ENCODE results near the gene LAMA4. TPM values are rescaled to one million over a fixed set of nuclear protein-coding genes. Genes with fewer than 3 reads are reported as not detected.

The LAMA4 gene
- total RNA-seq, 1 donor from 2014 or later: 103 TPM

GRCh38 chr6:112288475-112288874, 34.1 kb upstream of the LAMA4 start:
- Histone ChIP-seq H3K9me3 (replicated peaks) (no peaks in the 10 kb centered on the region), H3K27me3 (ENCODE audit: low read depth) (no peaks in the 10 kb centered on the region), H3K4me3 (no peak overlapping the region), H3K36me3 (no peaks in the 10 kb centered on the region), H3K4me1 (peaks cover 23% of the 10 kb centered on the region), H3K27ac (replicated peaks) (peak overlapping the region; percentile 75)
- TF ChIP-seq, protein P1, sequence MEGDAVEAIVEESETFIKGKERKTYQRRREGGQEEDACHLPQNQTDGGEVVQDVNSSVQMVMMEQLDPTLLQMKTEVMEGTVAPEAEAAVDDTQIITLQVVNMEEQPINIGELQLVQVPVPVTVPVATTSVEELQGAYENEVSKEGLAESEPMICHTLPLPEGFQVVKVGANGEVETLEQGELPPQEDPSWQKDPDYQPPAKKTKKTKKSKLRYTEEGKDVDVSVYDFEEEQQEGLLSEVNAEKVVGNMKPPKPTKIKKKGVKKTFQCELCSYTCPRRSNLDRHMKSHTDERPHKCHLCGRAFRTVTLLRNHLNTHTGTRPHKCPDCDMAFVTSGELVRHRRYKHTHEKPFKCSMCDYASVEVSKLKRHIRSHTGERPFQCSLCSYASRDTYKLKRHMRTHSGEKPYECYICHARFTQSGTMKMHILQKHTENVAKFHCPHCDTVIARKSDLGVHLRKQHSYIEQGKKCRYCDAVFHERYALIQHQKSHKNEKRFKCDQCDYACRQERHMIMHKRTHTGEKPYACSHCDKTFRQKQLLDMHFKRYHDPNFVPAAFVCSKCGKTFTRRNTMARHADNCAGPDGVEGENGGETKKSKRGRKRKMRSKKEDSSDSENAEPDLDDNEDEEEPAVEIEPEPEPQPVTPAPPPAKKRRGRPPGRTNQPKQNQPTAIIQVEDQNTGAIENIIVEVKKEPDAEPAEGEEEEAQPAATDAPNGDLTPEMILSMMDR (IDR thresholded peaks at IDR 0.05; ENCODE audit: borderline replicate concordance): no peak
- DNase-seq: no peak
- intact Hi-C loops (cut with micrococcal nuclease): no loop called here

GRCh38 chr6:112287577-112288225, 33.3 kb upstream of the LAMA4 start:
- Histone ChIP-seq H3K27me3 (ENCODE audit: low read depth) (no peaks in the 10 kb centered on the region), H3K27ac (replicated peaks) (peak overlapping the region; percentile 75), H3K36me3 (no peaks in the 10 kb centered on the region), H3K4me1 (peaks cover 26% of the 10 kb centered on the region), H3K4me3 (no peak overlapping the region), H3K9me3 (replicated peaks) (no peaks in the 10 kb centered on the region)
- TF ChIP-seq, protein P1 (IDR thresholded peaks at IDR 0.05; ENCODE audit: borderline replicate concordance): no peak
- intact Hi-C loops (cut with micrococcal nuclease): no loop called here
- no peak for DNase-seq

DNA sequence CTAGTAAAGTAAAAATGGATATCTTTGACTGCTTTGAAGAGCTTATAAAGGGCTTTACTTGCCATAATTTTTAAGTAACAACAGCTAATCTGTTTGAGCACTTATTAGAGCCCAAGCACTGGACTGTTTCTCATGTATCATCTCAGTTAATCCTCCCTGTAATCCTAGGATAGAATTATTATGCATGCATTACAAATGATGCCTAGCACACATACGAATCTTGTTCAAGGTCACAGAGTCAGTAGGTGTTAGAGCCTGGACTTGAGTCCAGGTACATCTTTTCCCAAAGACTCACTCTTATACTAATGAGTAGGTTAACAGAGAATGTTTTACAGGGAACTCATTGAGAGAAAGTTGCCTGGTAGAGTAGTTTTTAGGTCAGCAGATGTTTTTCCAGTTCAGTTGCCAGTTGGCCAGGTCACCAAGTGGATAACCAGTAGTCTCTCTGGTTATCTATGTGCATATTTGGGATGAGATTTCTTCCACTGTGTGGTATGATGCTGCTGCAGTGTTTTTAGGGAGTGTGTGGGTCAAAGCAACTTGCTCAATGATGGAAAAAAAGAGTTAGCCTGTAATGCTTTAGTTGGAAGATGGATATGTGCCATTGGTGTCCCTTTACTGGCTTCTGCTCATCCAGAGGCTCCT, 32.3 kb upstream of the LAMA4 start:
- intact Hi-C loops (cut with micrococcal nuclease): no loop called here

DNA sequence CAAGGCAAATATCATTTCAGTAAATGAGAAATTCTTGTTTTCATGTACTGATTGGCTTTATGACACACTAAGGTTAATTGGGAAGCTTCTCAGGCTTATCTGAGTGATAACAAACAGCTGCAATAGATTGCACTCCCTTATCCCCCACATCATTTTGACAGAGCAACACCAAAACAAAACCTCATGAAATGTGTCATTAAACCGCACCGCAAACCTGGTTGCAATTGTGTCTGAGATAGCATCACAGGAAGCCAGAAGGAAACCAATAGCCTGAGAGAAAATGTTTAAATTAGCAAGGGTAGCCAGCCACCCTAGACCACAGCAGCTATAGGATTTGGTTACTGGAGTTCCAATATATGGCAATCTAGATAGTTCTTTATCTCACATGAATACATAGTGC, 31.6 kb upstream of the LAMA4 start:
- H3K36me3 ChIP-seq: no peaks in the 10 kb centered on the region
- H3K4me3 ChIP-seq: no peak overlapping the region
- H3K9me3 ChIP-seq (replicated peaks): no peaks in the 10 kb centered on the region
- H3K27me3 ChIP-seq (ENCODE audit: low read depth): no peaks in the 10 kb centered on the region
- TF ChIP-seq, protein P1 (IDR thresholded peaks at IDR 0.05; ENCODE audit: borderline replicate concordance): no peak
- H3K27ac ChIP-seq (replicated peaks): peak overlapping the region; percentile 28
- peaks cover 42% of the 10 kb centered on the region for H3K4me1 ChIP-seq
- no peak for DNase-seq
- intact Hi-C loops (cut with micrococcal nuclease): no loop called here

More for the DNA sequence above, 32.3 kb upstream of the LAMA4 start:
- DNase-seq: no peak
- no peaks in the 10 kb centered on the region for H3K9me3 ChIP-seq (replicated peaks)
- H3K36me3 ChIP-seq: no peaks in the 10 kb centered on the region
- TF ChIP-seq, protein P1 (IDR thresholded peaks at IDR 0.05; ENCODE audit: borderline replicate concordance): no peak
- no peaks in the 10 kb centered on the region for H3K27me3 ChIP-seq (ENCODE audit: low read depth)
- peak overlapping the region; percentile 75 for H3K27ac ChIP-seq (replicated peaks)
- H3K4me3 ChIP-seq: no peak overlapping the region
- peaks cover 36% of the 10 kb centered on the region for H3K4me1 ChIP-seq

- DNase-seq: no peak
- intact Hi-C loops (cut with micrococcal nuclease): no loop called here
- TF ChIP-seq, protein P1 (IDR thresholded peaks at IDR 0.05; ENCODE audit: borderline replicate concordance): no peak
- Histone ChIP-seq H3K9me3 (replicated peaks) (no peaks in the 10 kb centered on the region), H3K4me3 (no peak overlapping the region), H3K36me3 (no peaks in the 10 kb centered on the region), H3K27ac (replicated peaks) (no peak overlapping the region), H3K27me3 (ENCODE audit: low read depth) (no peaks in the 10 kb centered on the region), H3K4me1 (peaks cover 53% of the 10 kb centered on the region)
These were observed 30.2 kb upstream of the LAMA4 start for GRCh38 chr6:112284603-112285002.

Measured in left ventricle myocardium inferior (tissue), 1 donor.